Vagina (tissue), 2 donors: ENCODE measurements around the gene RHOG. TPM values are rescaled to one million over a fixed set of nuclear protein-coding genes. Genes with fewer than 3 reads are reported as not detected.

ENCODE experiments used
- DNase-seq, 2 donors: peaks; one replicate each; pipeline ENCODE4 v3.0.0-alpha.2; 2017; ENCODE audit errors: extremely low spot score in 2 of 2
- H3K27ac ChIP-seq: fragments of 200-600 bp; sonication (generic); one replicate; pipeline ENCODE4 v1.5.1; 2019
- H3K27me3 ChIP-seq: fragments of 200-600 bp; sonication (generic); one replicate; pipeline ENCODE4 v1.5.1; 2019
- H3K36me3 ChIP-seq, 2 donors: fragments of 200-600 bp; sonication (generic); one replicate each; pipeline ENCODE4 v1.5.1; 2017 to 2019
- H3K4me1 ChIP-seq: fragments of 200-600 bp; sonication (generic); one replicate; pipeline ENCODE4 v1.5.1; 2019
- H3K4me3 ChIP-seq, 2 donors: fragments of 200-600 bp; sonication (generic); 1 replicate in 1 of 2; 2 replicates in 1 of 2; pipeline ENCODE4 v1.5.1; 2016 to 2019
- H3K9me3 ChIP-seq: fragments of 200-600 bp; sonication (generic); one replicate; pipeline ENCODE4 v1.5.1; 2019
- POLR2A ChIP-seq, 2 donors: fragments of 450-650 bp; IDR thresholded peaks; one replicate each; pipeline ENCODE4 v1.6.1; 2017; ENCODE audit warnings: antibody characterized with exemption in 2 of 2, mild to moderate bottlenecking in 2 of 2, moderate library complexity in 2 of 2
- POLR2AphosphoS5 ChIP-seq, 2 donors: sonication (generic); formaldehyde crosslinking; IDR thresholded peaks; one replicate each; pipeline ENCODE4 v1.9.0; 2017; ENCODE audit warnings: antibody characterized with exemption in 2 of 2, mild to moderate bottlenecking in 2 of 2, low read depth in 1 of 2; ENCODE audit not compliant: insufficient read depth in 1 of 2
- intact Hi-C: fragments of 100-400 bp; cut with DNase I; formaldehyde crosslinking; loops from one replicate; pipeline ENCODE4 v1.15.1; 2023
- total RNA-seq: library from RNA; depleted of rRNA; stranded (reverse); fragments of >200 nt; gene quantifications from one replicate; pipeline ENCODE4 v1.2.3, GENCODE V29; 2016
- TF ChIP-seq, protein P1 (sequence below), 3 experiments: fragments of 450-650 bp in 2 of 3; fragments of 200-600 bp in 1 of 3; sonication (generic) in 1 of 3; IDR thresholded peaks; one replicate each; pipeline ENCODE4 v1.5.1; 2017 to 2019; ENCODE audit warnings: antibody characterized with exemption in 3 of 3, mild to moderate bottlenecking in 2 of 3, moderate library complexity in 2 of 3

RHOG gene
- total RNA-seq, result 107 TPM

DNA sequence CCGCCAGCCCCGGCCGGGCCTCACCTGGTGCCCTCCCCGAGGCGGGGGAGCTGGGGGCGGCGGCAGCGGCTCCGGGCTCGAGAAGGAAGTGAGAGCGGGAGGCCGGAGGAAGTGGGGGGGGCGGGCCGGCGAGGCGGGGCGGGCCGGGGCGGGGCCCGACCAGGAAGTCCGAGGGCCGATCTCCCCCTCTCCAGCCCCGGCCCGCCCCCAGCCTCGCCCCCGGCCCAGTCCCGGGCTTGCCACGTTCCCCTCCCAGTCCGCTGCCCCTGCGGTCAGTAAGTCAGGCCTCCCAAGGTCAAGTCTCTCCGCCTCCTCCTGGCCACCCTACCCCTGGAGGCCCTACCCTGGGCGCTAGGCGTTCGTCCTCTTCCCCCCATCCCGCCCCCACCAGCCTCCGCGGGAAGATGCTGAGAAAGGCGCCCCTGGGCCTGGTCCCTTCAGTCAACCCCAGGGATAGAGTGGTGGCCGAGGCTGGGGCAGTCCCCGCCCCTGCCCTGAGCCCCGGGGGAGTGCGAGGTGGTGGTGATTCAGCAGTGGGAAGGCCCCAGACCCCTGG, at the start of gene RHOG:
RHOG (minus strand) TSS at position 90 of the 556 bp plus-strand sequence. CDS start 12,821 bp downstream, outside the sequence.
- intact Hi-C loops, result no loop called here
- peak in 1 of 2 donors; percentile 94 for DNase-seq
- H3K27me3 ChIP-seq, result no peaks in the 10 kb centered on the region
- H3K9me3 ChIP-seq, result no peaks in the 10 kb centered on the region
- peaks cover 41% of the 10 kb centered on the region for H3K4me1 ChIP-seq
- H3K4me3 ChIP-seq, result peak within 1 kb of the TSS; percentile 64 to 96
- H3K36me3 ChIP-seq, result no peaks in the 10 kb centered on the region
- H3K27ac ChIP-seq, result peak within 1 kb of the TSS; percentile 96
- TF ChIP-seq, protein P1, sequence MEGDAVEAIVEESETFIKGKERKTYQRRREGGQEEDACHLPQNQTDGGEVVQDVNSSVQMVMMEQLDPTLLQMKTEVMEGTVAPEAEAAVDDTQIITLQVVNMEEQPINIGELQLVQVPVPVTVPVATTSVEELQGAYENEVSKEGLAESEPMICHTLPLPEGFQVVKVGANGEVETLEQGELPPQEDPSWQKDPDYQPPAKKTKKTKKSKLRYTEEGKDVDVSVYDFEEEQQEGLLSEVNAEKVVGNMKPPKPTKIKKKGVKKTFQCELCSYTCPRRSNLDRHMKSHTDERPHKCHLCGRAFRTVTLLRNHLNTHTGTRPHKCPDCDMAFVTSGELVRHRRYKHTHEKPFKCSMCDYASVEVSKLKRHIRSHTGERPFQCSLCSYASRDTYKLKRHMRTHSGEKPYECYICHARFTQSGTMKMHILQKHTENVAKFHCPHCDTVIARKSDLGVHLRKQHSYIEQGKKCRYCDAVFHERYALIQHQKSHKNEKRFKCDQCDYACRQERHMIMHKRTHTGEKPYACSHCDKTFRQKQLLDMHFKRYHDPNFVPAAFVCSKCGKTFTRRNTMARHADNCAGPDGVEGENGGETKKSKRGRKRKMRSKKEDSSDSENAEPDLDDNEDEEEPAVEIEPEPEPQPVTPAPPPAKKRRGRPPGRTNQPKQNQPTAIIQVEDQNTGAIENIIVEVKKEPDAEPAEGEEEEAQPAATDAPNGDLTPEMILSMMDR (IDR thresholded peaks at IDR 0.05), result no peak
- TF ChIP-seq POLR2AphosphoS5 (IDR thresholded peaks at IDR 0.05; ENCODE audit: insufficient read depth in 1 of 2, low read depth in 1 of 2), result no peak
- no peak for TF ChIP-seq POLR2A (IDR thresholded peaks at IDR 0.05)

GRCh38 chr11:3890014-3890413, 49.3 kb upstream of the RHOG start:
- Histone ChIP-seq H3K27me3 (no peaks in the 10 kb centered on the region), H3K4me1 (peaks cover 16% of the 10 kb centered on the region), H3K36me3 (no peaks in the 10 kb centered on the region), H3K27ac (no peak overlapping the region), H3K4me3 (no peak overlapping the region), H3K9me3 (no peaks in the 10 kb centered on the region)
- no peak for DNase-seq
- intact Hi-C loops, result no loop called here
- TF ChIP-seq POLR2A (IDR thresholded peaks at IDR 0.05) (no peak), POLR2AphosphoS5 (IDR thresholded peaks at IDR 0.05; ENCODE audit: insufficient read depth in 1 of 2, low read depth in 1 of 2) (no peak)
- TF ChIP-seq, protein P1 (IDR thresholded peaks at IDR 0.05), result no peak

DNA sequence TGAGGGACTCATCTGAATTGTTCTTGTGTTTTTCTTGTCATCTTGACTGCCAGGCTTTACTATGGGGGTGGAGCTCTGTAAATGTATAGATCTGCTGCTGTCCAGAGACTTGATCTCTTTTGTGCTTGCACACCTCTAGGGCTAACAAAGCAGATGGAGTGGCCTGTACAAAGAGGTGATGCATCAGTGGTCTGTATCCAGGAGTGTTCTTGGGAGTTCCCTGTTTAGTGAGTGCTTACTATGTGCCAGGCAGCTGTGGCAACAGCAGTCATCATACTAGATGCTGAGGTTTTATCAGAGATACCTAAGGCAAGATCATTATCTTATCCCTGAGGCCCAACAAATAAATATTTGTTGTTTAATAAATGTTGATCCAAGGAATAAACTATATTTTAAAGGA, 48.1 kb upstream of the RHOG start:
- DNase-seq, result no peak
- H3K9me3 ChIP-seq, result no peaks in the 10 kb centered on the region
- H3K36me3 ChIP-seq, result no peaks in the 10 kb centered on the region
- intact Hi-C loops, result no loop called here
- no peak overlapping the region for H3K4me3 ChIP-seq
- H3K4me1 ChIP-seq, result peaks cover 14% of the 10 kb centered on the region
- H3K27me3 ChIP-seq, result no peaks in the 10 kb centered on the region
- no peak overlapping the region for H3K27ac ChIP-seq
- TF ChIP-seq, protein P1 (IDR thresholded peaks at IDR 0.05), result no peak
- TF ChIP-seq POLR2AphosphoS5 (IDR thresholded peaks at IDR 0.05; ENCODE audit: insufficient read depth in 1 of 2, low read depth in 1 of 2) (no peak), POLR2A (IDR thresholded peaks at IDR 0.05) (no peak)

GRCh38 chr11:3886985-3887384, 46.2 kb upstream of the RHOG start:
- Histone ChIP-seq H3K4me1 (peaks cover 13% of the 10 kb centered on the region), H3K36me3 (no peaks in the 10 kb centered on the region), H3K27me3 (no peaks in the 10 kb centered on the region), H3K9me3 (no peaks in the 10 kb centered on the region), H3K4me3 (no peak overlapping the region), H3K27ac (no peak overlapping the region)
- TF ChIP-seq POLR2AphosphoS5 (IDR thresholded peaks at IDR 0.05; ENCODE audit: insufficient read depth in 1 of 2, low read depth in 1 of 2) (no peak), POLR2A (IDR thresholded peaks at IDR 0.05) (no peak)
- TF ChIP-seq, protein P1 (IDR thresholded peaks at IDR 0.05), result no peak
- no peak for DNase-seq
- intact Hi-C loops, result no loop called here

DNA sequence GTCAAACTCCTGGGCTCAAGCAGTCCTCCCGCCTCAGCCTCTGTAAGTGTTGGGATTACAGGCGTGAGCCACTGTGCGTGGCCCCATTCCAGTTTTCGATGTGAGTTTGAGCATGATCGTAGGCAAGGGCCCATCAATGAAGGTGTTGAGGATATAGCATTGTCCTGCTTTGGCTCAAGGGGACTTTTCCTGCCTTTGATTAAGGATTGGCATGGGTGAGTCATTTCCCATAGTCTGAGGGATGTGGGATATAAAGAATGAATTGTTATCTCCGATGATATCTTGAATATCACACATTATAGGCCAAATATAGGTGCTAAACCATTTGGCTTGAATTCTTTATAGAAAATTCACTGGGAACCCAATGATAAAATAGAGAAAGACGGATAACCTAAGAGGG, 45.1 kb upstream of the RHOG start:
- H3K27me3 ChIP-seq, result no peaks in the 10 kb centered on the region
- no peaks in the 10 kb centered on the region for H3K9me3 ChIP-seq
- no peak for DNase-seq
- intact Hi-C loops, result no loop called here
- H3K4me1 ChIP-seq, result peaks cover 20% of the 10 kb centered on the region
- no peak overlapping the region for H3K4me3 ChIP-seq
- TF ChIP-seq POLR2AphosphoS5 (IDR thresholded peaks at IDR 0.05; ENCODE audit: insufficient read depth in 1 of 2, low read depth in 1 of 2) (no peak), POLR2A (IDR thresholded peaks at IDR 0.05) (no peak)
- TF ChIP-seq, protein P1 (IDR thresholded peaks at IDR 0.05), result no peak
- no peak overlapping the region for H3K27ac ChIP-seq
- no peaks in the 10 kb centered on the region for H3K36me3 ChIP-seq
